ENCODE data around the gene MFSD6. TPM values are rescaled to one million over a fixed set of nuclear protein-coding genes. Genes with fewer than 3 reads are reported as not detected.
"Not testable (repeated sequence)": the region's sequence is repeated elsewhere in the genome, so short reads cannot be mapped to it uniquely, and the experiment has no call there.

MFSD6 gene
- total RNA-seq, 2 experiments from 2014 or later, result 34.1 to 37.1 TPM

GRCh38 chr2:190458352-190459107 is 50.4 kb downstream of the MFSD6 start:
- Mint-ChIP-seq H3K4me3 (no peak overlapping the region), H3K36me3 (peaks cover 16% of the 10 kb centered on the region), H3K27ac (no peak overlapping the region), H3K9me3 (no peaks in the 10 kb centered on the region), H3K27me3 (no peaks in the 10 kb centered on the region), H3K4me1 (ENCODE audit: low read depth) (peaks cover 11% of the 10 kb centered on the region)
- POLR2A ChIA-PET, result no interaction called here
- intact Hi-C loops (cut with micrococcal nuclease), result no loop called here
- CTCF ChIA-PET, result interaction anchor here (0.7 to 1.7 kb wide), 2 partner anchors 88 to 114 kb away, joined by 3 to 4 read pairs; no protein-coding TSS in a partner anchor
- no peak for DNase-seq

DNA sequence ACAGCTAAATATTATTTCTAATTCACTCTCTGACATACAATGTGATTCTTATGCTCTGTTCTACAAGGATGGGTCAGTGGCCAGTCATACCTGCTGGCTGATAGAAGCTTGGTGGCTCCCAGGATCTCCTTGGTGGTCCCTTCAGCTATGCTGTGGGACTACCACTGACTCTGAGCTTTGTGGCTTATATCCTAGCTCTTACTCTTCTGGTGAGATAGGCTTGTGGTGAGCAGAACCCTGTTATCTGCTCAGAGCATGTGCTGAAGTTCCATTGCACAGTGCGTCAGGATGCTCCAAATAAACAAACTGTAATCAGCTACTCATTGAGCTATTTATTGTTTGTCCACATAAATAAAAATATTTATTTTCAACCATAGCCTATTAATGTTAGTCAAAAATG is 51.7 kb downstream of the MFSD6 start:
- Mint-ChIP-seq H3K9me3 (no peaks in the 10 kb centered on the region), H3K27me3 (no peaks in the 10 kb centered on the region), H3K4me1 (ENCODE audit: low read depth) (peaks cover 22% of the 10 kb centered on the region), H3K36me3 (peaks cover 13% of the 10 kb centered on the region), H3K27ac (no peak overlapping the region), H3K4me3 (no peak overlapping the region)
- ChIA-PET CTCF (interaction anchor here (1.2 to 1.7 kb wide), 2 partner anchors 10 to 90 kb away, joined by 3 to 4 read pairs; no protein-coding TSS in a partner anchor), POLR2A (no interaction called here)
- no peak for DNase-seq
- intact Hi-C loops (cut with micrococcal nuclease), result no loop called here

- Mint-ChIP-seq H3K27me3 (no peaks in the 10 kb centered on the region), H3K36me3 (peaks cover 13% of the 10 kb centered on the region), H3K4me3 (no peak overlapping the region), H3K27ac (no peak overlapping the region), H3K4me1 (ENCODE audit: low read depth) (peaks cover 26% of the 10 kb centered on the region), H3K9me3 (no peaks in the 10 kb centered on the region)
- POLR2A ChIA-PET, result no interaction called here
- intact Hi-C loops (cut with micrococcal nuclease), result no loop called here
- CTCF ChIA-PET, result interaction anchor here (1.2 to 1.7 kb wide), 2 partner anchors 10 to 90 kb away, joined by 3 to 4 read pairs; no protein-coding TSS in a partner anchor
- DNase-seq, result no peak
These were observed 52.3 kb downstream of the MFSD6 start for GRCh38 chr2:190460487-190460886.

GRCh38 chr2:190462181-190462580 is 54.0 kb downstream of the MFSD6 start:
- Mint-ChIP-seq H3K36me3 (peaks cover 14% of the 10 kb centered on the region), H3K27ac (no peak overlapping the region), H3K4me1 (ENCODE audit: low read depth) (peaks cover 35% of the 10 kb centered on the region), H3K27me3 (no peaks in the 10 kb centered on the region), H3K9me3 (no peaks in the 10 kb centered on the region), H3K4me3 (no peak overlapping the region)
- CTCF ChIA-PET, result no interaction called here
- no peak for DNase-seq
- intact Hi-C loops (cut with micrococcal nuclease), result no loop called here
- POLR2A ChIA-PET, result no interaction called here

GRCh38 chr2:190462611-190463010 is 54.5 kb downstream of the MFSD6 start:
- no peak for DNase-seq
- Mint-ChIP-seq H3K27ac (no peak overlapping the region), H3K4me1 (ENCODE audit: low read depth) (peaks cover 35% of the 10 kb centered on the region), H3K4me3 (no peak overlapping the region), H3K27me3 (no peaks in the 10 kb centered on the region), H3K9me3 (no peaks in the 10 kb centered on the region), H3K36me3 (peaks cover 12% of the 10 kb centered on the region)
- ChIA-PET POLR2A (no interaction called here), CTCF (no interaction called here)
- intact Hi-C loops (cut with micrococcal nuclease), result no loop called here

GRCh38 chr2:190465060-190465459 is 56.9 kb downstream of the MFSD6 start:
- CTCF ChIA-PET, result no interaction called here

GRCh38 chr2:190466819-190467446 is 58.8 kb downstream of the MFSD6 start:
- no peak for DNase-seq
- POLR2A ChIA-PET, result no interaction called here
- intact Hi-C loops (cut with micrococcal nuclease), result no loop called here
- Mint-ChIP-seq H3K9me3 (no peaks in the 10 kb centered on the region), H3K27ac (no peak overlapping the region), H3K27me3 (no peaks in the 10 kb centered on the region), H3K36me3 (peaks cover 23% of the 10 kb centered on the region), H3K4me1 (ENCODE audit: low read depth) (peaks cover 47% of the 10 kb centered on the region), H3K4me3 (no peak overlapping the region)
- CTCF ChIA-PET, result no interaction called here

More at GRCh38 chr2:190465060-190465459, 56.9 kb downstream of the MFSD6 start:
- Mint-ChIP-seq H3K4me1 (ENCODE audit: low read depth) (peaks cover 49% of the 10 kb centered on the region), H3K27ac (no peak overlapping the region), H3K27me3 (no peaks in the 10 kb centered on the region), H3K4me3 (no peak overlapping the region), H3K36me3 (peaks cover 13% of the 10 kb centered on the region), H3K9me3 (no peaks in the 10 kb centered on the region)
- intact Hi-C loops (cut with micrococcal nuclease), result no loop called here
- no peak for DNase-seq
- POLR2A ChIA-PET, result no interaction called here

- ChIA-PET POLR2A (interaction anchor here (0.7 kb wide), 1 partner anchor 19 kb away, joined by 4 read pairs; no protein-coding TSS in a partner anchor), CTCF (no interaction called here)
- Mint-ChIP-seq H3K36me3 (peaks cover 29% of the 10 kb centered on the region), H3K4me3 (no peak overlapping the region), H3K4me1 (ENCODE audit: low read depth) (peaks cover 44% of the 10 kb centered on the region), H3K27me3 (no peaks in the 10 kb centered on the region), H3K27ac (no peak overlapping the region), H3K9me3 (peaks cover 1% of the 10 kb centered on the region)
- intact Hi-C loops (cut with micrococcal nuclease), result no loop called here
- no peak for DNase-seq
These were observed 59.5 kb downstream of the MFSD6 start for GRCh38 chr2:190467575-190468083.

- POLR2A ChIA-PET, result interaction anchor here (0.7 kb wide), 2 partner anchors 11 to 20 kb away, joined by 4 read pairs; no protein-coding TSS in a partner anchor
- H3K27me3 Mint-ChIP-seq; H3K4me3 Mint-ChIP-seq; intact Hi-C loops (cut with micrococcal nuclease); CTCF ChIA-PET; H3K27ac Mint-ChIP-seq; DNase-seq; H3K9me3 Mint-ChIP-seq: not testable (repeated sequence)
- peaks cover 33% of the 10 kb centered on the region for H3K36me3 Mint-ChIP-seq
- H3K4me1 Mint-ChIP-seq (ENCODE audit: low read depth), result peaks cover 44% of the 10 kb centered on the region
These were observed 60.2 kb downstream of the MFSD6 start for GRCh38 chr2:190468354-190468753.

DNA sequence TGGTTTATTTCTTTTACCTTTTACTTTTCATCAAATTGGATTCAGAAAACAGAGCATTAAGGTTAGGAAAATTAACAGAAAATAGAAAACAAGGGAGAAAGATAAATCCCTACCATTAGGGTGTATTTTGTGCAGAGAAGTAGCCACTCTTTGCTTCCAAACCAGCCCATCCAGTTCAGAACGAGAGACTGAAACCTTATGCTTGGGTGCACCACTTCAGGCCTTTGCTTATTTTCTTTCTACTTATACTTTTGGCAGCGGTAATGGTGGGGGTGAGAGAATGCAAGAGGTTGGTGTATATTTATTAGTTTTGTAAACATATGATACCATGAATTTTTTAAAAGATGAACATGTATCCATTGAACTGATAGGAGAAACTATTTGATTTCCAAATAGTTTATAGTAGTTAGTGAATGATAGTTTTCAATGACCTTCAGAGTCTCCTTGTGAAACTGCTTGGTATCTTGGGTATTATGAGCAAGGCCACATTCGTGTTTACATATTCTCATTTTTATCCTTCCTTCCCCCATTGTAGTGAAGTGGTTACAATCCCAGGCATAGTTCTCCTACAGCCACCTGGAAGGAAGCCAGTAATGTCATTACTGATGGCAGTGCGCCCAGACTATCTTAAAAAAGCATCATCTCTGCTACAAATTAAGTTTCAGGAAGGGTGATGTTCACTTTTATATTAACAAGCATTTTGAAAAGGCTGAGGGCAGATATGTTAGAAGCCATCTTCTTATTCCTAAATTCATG is 60.8 kb downstream of the MFSD6 start:
- no peak overlapping the region for H3K27ac Mint-ChIP-seq
- CTCF ChIA-PET, result no interaction called here
- H3K27me3 Mint-ChIP-seq, result no peaks in the 10 kb centered on the region
- peaks cover 7% of the 10 kb centered on the region for H3K9me3 Mint-ChIP-seq
- POLR2A ChIA-PET, result interaction anchor here (0.7 kb wide), 1 partner anchor 11 kb away, joined by 4 read pairs; no protein-coding TSS in a partner anchor
- intact Hi-C loops (cut with micrococcal nuclease), result no loop called here
- H3K4me1 Mint-ChIP-seq (ENCODE audit: low read depth), result peaks cover 43% of the 10 kb centered on the region
- no peak for DNase-seq
- peaks cover 38% of the 10 kb centered on the region for H3K36me3 Mint-ChIP-seq
- H3K4me3 Mint-ChIP-seq, result no peak overlapping the region

DNA sequence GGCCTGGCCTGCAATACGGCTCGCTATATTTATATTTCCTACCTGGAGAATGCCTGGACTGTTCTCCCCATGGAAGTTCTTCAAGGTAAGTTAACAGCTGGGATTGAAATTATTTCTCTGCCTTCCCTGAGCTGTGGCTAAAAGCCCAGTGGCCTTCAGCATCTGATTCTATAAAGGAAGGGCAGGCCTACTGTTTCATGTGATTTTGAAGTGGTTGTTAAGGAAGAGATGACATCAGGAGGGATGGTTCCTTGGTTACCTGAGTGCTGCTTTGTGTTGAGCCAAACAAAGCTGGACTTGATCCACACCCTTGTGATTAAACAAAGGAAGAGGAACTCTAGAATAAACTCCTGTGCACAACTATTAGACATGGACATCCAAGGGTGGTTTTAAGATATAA is 61.6 kb downstream of the MFSD6 start:
- Mint-ChIP-seq H3K27ac (no peak overlapping the region), H3K4me3 (no peak overlapping the region)
- CTCF ChIA-PET, result no interaction called here

DNA sequence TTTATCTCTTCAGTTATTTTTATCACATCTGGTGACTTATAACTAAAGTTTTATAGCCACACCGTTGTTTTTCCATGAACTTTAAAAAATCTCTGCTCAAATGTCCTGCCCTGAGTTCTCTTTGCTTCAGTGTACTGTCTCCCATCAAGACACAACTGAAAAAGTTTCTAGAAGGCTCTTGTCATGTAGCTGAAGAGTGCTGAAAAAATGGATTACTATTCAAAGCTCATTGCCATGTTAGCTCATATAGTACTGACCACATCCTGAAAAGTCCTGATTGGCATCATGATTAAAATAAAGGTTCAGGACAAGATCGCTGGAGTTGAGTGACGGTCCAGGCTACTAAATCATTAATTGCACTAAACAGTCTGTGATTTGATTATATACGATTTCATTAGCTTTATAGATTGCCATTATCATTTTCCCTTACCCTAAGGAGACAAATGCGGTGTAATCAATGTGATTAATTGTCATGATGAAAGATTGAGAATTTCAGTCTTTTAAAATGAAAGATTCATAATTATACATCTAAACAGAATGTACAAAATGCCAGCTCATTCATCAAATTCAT is 62.2 kb downstream of the MFSD6 start:
- H3K27ac Mint-ChIP-seq, result no peak overlapping the region
- H3K9me3 Mint-ChIP-seq, result peaks cover 9% of the 10 kb centered on the region
- intact Hi-C loops (cut with micrococcal nuclease), result no loop called here
- no peak for DNase-seq
- ChIA-PET CTCF (no interaction called here), POLR2A (no interaction called here)
- peaks cover 30% of the 10 kb centered on the region for H3K4me1 Mint-ChIP-seq (ENCODE audit: low read depth)
- no peaks in the 10 kb centered on the region for H3K27me3 Mint-ChIP-seq
- H3K36me3 Mint-ChIP-seq, result peaks cover 38% of the 10 kb centered on the region
- no peak overlapping the region for H3K4me3 Mint-ChIP-seq

More for the DNA sequence above, 61.6 kb downstream of the MFSD6 start:
- intact Hi-C loops (cut with micrococcal nuclease), result no loop called here
- peaks cover 38% of the 10 kb centered on the region for H3K36me3 Mint-ChIP-seq
- no peaks in the 10 kb centered on the region for H3K27me3 Mint-ChIP-seq
- POLR2A ChIA-PET, result no interaction called here
- peaks cover 7% of the 10 kb centered on the region for H3K9me3 Mint-ChIP-seq
- peaks cover 35% of the 10 kb centered on the region for H3K4me1 Mint-ChIP-seq (ENCODE audit: low read depth)
- DNase-seq, result no peak
